K562 (cell line): ENCODE results near the gene MXRA7. TPM values are rescaled to one million over a fixed set of nuclear protein-coding genes. Genes with fewer than 3 reads are reported as not detected.
A peak's percentile ranks its signal among the peaks of the same experiment; 100 is the strongest.

Experiments
- DACH1 ChIP-seq: fragments of 450-650 bp; IDR thresholded peaks from 2 replicates; pipeline ENCODE4 v1.6.1; 2018; ENCODE audit not compliant: partially characterized antibody
- EP400 ChIP-seq: fragments of 450-650 bp; IDR thresholded peaks from 2 replicates; pipeline ENCODE4 v1.6.1; 2017; ENCODE audit warnings: antibody characterized with exemption, mild to moderate bottlenecking, moderate library complexity
- EZH2 ChIP-seq: IDR thresholded peaks from 2 replicates; pipeline ENCODE4 v1.6.1; 2012; ENCODE audit warnings: low read depth, mild to moderate bottlenecking, inconsistent platforms, low read length, borderline replicate concordance
- FOXM1 ChIP-seq, 2 experiments: fragments of 450-650 bp in 1 of 2; sonication (generic) in 1 of 2; formaldehyde crosslinking in 1 of 2; IDR thresholded peaks; 2 replicates each; pipeline versions ENCODE4 v1.6.1 to v1.9.0; 2017 to 2022; ENCODE audit warnings: low read depth in 2 of 2, mild to moderate bottlenecking in 2 of 2, missing genetic modification reagents in 1 of 2, moderate library complexity in 1 of 2
- HNRNPK ChIP-seq: fragments of 200-400 bp; formaldehyde crosslinking; IDR thresholded peaks from one replicate; pipeline ENCODE4 v1.6.1; 2018; ENCODE audit warnings: mild to moderate bottlenecking, low read depth, low read length; ENCODE audit not compliant: poor library complexity, severe bottlenecking
- IRF2 ChIP-seq: sonication (generic); formaldehyde crosslinking; IDR thresholded peaks from 2 replicates; pipeline ENCODE4 v1.8.1; 2022; ENCODE audit warnings: mild to moderate bottlenecking, missing genetic modification reagents
- NFE2 ChIP-seq: IDR thresholded peaks from 2 replicates; pipeline ENCODE4 v1.6.1; 2014; ENCODE audit warnings: antibody characterized with exemption, low read depth
- NUFIP1 ChIP-seq: fragments of 450-650 bp; IDR thresholded peaks from 2 replicates; pipeline ENCODE4 v1.6.1; 2018; ENCODE audit not compliant: partially characterized antibody
- PCBP1 ChIP-seq: fragments of 200-400 bp; formaldehyde crosslinking; IDR thresholded peaks from 2 replicates; pipeline ENCODE4 v1.6.1; 2018; ENCODE audit warnings: mild to moderate bottlenecking, low read depth, low read length; ENCODE audit not compliant: poor library complexity, severe bottlenecking
- PHF20 ChIP-seq: fragments of 450-650 bp; IDR thresholded peaks from 2 replicates; pipeline ENCODE4 v1.6.1; 2018; ENCODE audit not compliant: partially characterized antibody
- RB1 ChIP-seq: fragments of 450-650 bp; IDR thresholded peaks from 2 replicates; pipeline ENCODE4 v1.6.1; 2017; ENCODE audit warnings: low read depth, mild to moderate bottlenecking
- TFAP4 ChIP-seq: sonication (generic); formaldehyde crosslinking; IDR thresholded peaks from 2 replicates; pipeline ENCODE4 v1.8.0; 2022; ENCODE audit warnings: missing genetic modification reagents, mild to moderate bottlenecking, moderate library complexity, borderline replicate concordance
- THRA ChIP-seq: fragments of 450-650 bp; IDR thresholded peaks from 2 replicates; pipeline ENCODE4 v1.6.1; 2017; ENCODE audit warnings: mild to moderate bottlenecking, moderate library complexity
- ZBTB2 ChIP-seq: fragments of 450-650 bp; IDR thresholded peaks from 2 replicates; pipeline ENCODE4 v1.6.1; 2016; ENCODE audit warnings: antibody characterized with exemption
- ZNF507 ChIP-seq: conservative IDR thresholded peaks from 2 replicates; pipeline ENCODE4 v1.6.1; 2017; ENCODE audit warnings: missing genetic modification characterization, missing compliant biosample characterization
- ZZZ3 ChIP-seq: fragments of 450-650 bp; IDR thresholded peaks from 2 replicates; pipeline ENCODE4 v1.6.1; 2016; ENCODE audit warnings: antibody characterized with exemption, mild to moderate bottlenecking, moderate library complexity
- polyA plus RNA-seq, 8 experiments: library from polyadenylated mRNA; depleted of rRNA in 4 of 8; stranded (reverse) in 5 of 8; unstranded in 3 of 8; fragments of >200 nt; fragmentation: Nextera tagmentation in 2 of 8; fragmentation: Illumina TruSeq in 1 of 8; extraction: Ambion mirVana in 2 of 8; extraction: Trizol in 1 of 8; gene quantifications; 2 replicates each; pipeline versions ENCODE4 v1.2.1 to v1.2.3, GENCODE V29; 2011 to 2014; ENCODE audit warnings: inconsistent platforms in 1 of 8, missing spikeins in 1 of 8
- total RNA-seq, 7 experiments: library from RNA; depleted of rRNA in 6 of 7; stranded (reverse); fragments of >200 nt in 6 of 7; fragmentation: Illumina TruSeq in 2 of 7; extraction: Trizol in 2 of 7; gene quantifications; 2 replicates each; pipeline versions ENCODE4 v1.2.1 to v1.2.3, GENCODE V29; 2011 to 2021; ENCODE audit warnings: low replicate concordance in 1 of 7
- TF ChIP-seq, protein P1 (sequence below), 2 experiments: fragments of 450-650 bp; IDR thresholded peaks; 2 replicates each; pipeline ENCODE4 v1.6.1; 2016
- TF ChIP-seq, protein P2 (sequence below), 3 experiments: fragments of 200-800 bp in 1 of 3; sonication (Bioruptor generic) in 1 of 3; sonication (generic) in 1 of 3; formaldehyde crosslinking in 1 of 3; IDR thresholded peaks; 2 replicates each; pipeline versions ENCODE4 v1.6.1 to v1.8.0; 2016 to 2022; ENCODE audit warnings: mild to moderate bottlenecking in 2 of 3, missing compliant biosample characterization in 2 of 3, missing genetic modification characterization in 2 of 3, missing genetic modification reagents in 1 of 3
- TF ChIP-seq, protein P3 (sequence below): fragments of 450-650 bp; IDR thresholded peaks from 2 replicates; pipeline ENCODE4 v1.6.1; 2014; ENCODE audit warnings: low read depth, mild to moderate bottlenecking, moderate library complexity, borderline replicate concordance

The MXRA7 gene
- total and polyA plus RNA-seq, 9 of the 15 experiments (the other 6 are each of a cell fraction or from before 2014, with no cell fraction given): 2.6 to 38.4 (median 14.3) TPM

DNA sequence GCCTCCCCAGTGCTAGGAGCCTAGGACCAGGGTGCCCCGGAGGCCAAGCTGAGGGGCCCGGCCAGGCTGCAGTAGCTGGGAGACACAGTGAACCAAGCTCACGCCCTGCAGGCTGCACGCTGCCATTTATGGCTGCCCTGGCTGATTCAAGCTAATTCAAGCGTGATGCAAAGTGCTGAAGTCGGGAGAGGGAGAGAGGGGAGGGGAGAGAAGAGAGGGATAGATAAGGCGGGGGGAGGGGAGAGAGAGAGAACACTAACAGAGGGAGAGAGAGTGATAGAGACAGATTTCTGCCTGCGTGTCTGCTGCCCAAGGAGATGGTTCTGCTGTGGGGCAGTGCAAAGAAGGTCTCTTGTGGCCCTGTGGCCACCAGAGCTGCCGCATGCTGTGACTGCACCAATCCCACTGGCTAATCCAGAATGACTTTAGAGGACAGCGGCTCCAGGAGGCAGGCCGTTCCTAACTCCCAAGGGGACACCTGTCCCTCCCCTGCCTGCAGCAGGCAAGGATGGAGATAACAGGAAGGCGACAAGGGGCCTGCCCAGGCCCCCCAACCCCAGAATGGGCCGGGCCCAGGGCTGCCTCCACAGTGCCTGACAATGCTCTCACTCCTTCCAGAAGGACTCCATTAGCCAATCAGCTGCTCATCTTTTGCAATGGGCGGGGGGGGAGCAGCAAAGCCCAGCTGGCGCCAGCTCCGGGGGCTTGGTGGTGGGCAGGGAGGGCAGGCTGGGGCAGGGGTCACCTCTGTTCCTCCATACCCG is 12.9 kb downstream of the MXRA7 start (continued):
- TF ChIP-seq NUFIP1 (no peak), ZZZ3 (no peak), EZH2 (no peak), PHF20 (no peak), HNRNPK (no peak), EP400 (peak; percentile 77), RB1 (no peak), DACH1 (no peak), FOXM1 (IDR thresholded peaks at IDR 0.05; ENCODE audit: low read depth) (no peak), FOXM1 (CRISPR knock-in tag; IDR thresholded peaks at IDR 0.05; ENCODE audit: low read depth) (no peak), PCBP1 (no peak), TFAP4 (CRISPR knock-in tag) (peak; percentile 38; the same call in 1 of the 2 replicates), ZBTB2 (peak; percentile 81), THRA (no peak), IRF2 (no peak), ZNF507 (tag) (no peak), NFE2 (no peak)
- TF ChIP-seq, protein P1, sequence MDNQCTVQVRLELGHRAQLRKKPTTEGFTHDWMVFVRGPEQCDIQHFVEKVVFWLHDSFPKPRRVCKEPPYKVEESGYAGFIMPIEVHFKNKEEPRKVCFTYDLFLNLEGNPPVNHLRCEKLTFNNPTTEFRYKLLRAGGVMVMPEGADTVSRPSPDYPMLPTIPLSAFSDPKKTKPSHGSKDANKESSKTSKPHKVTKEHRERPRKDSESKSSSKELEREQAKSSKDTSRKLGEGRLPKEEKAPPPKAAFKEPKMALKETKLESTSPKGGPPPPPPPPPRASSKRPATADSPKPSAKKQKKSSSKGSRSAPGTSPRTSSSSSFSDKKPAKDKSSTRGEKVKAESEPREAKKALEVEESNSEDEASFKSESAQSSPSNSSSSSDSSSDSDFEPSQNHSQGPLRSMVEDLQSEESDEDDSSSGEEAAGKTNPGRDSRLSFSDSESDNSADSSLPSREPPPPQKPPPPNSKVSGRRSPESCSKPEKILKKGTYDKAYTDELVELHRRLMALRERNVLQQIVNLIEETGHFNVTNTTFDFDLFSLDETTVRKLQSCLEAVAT (IDR thresholded peaks at IDR 0.05): peak in 1 of 2 experiments; percentile 57; a peak in 1 of 4 replicates
- TF ChIP-seq, protein P2, sequence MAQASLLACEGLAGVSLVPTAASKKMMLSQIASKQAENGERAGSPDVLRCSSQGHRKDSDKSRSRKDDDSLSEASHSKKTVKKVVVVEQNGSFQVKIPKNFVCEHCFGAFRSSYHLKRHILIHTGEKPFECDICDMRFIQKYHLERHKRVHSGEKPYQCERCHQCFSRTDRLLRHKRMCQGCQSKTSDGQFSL (CRISPR knock-in tag; IDR thresholded peaks at IDR 0.05): no peak
- TF ChIP-seq, protein P2 (tag; IDR thresholded peaks at IDR 0.05): no peak
- TF ChIP-seq, protein P3, sequence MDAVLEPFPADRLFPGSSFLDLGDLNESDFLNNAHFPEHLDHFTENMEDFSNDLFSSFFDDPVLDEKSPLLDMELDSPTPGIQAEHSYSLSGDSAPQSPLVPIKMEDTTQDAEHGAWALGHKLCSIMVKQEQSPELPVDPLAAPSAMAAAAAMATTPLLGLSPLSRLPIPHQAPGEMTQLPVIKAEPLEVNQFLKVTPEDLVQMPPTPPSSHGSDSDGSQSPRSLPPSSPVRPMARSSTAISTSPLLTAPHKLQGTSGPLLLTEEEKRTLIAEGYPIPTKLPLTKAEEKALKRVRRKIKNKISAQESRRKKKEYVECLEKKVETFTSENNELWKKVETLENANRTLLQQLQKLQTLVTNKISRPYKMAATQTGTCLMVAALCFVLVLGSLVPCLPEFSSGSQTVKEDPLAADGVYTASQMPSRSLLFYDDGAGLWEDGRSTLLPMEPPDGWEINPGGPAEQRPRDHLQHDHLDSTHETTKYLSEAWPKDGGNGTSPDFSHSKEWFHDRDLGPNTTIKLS: no peak
